Gastrocnemius medialis (tissue), 4 donors: ENCODE data around the gene PCSK5. TPM values are rescaled to one million over a fixed set of nuclear protein-coding genes. Genes with fewer than 3 reads are reported as not detected.

Experiments
- ATAC-seq, 2 donors: fragments of 150-250 bp; one replicate each; pipeline ENCODE4 v1.9.1; 2016
- DNase-seq, 2 donors: peaks; one replicate each; pipeline ENCODE4 v3.0.0-alpha.2; 2019
- H3K27ac ChIP-seq, 4 donors: fragments of 200-600 bp; sonication (generic); 1 replicate in 1 of 4; 2 replicates in 3 of 4; pipeline ENCODE4 v1.5.1; 2016 to 2018; ENCODE audit warnings: mild to moderate bottlenecking in 2 of 4, moderate library complexity in 1 of 4
- H3K27me3 ChIP-seq, 3 donors: fragments of 200-600 bp; sonication (generic) in 2 of 3; 1 replicate in 1 of 3; 2 replicates in 2 of 3; pipeline versions ENCODE4 v1.5.1 to v1.6.0; 2016 to 2019; ENCODE audit warnings: mild to moderate bottlenecking in 1 of 3, moderate library complexity in 1 of 3
- H3K36me3 ChIP-seq, 2 donors: fragments of 200-600 bp; sonication (generic) in 1 of 2; one replicate each; pipeline ENCODE4 v1.5.1; 2017 to 2018
- H3K4me1 ChIP-seq, 2 donors: fragments of 200-600 bp; sonication (generic) in 1 of 2; one replicate each; pipeline ENCODE4 v1.5.1; 2016 to 2017; ENCODE audit warnings: mild to moderate bottlenecking in 2 of 2
- H3K4me3 ChIP-seq, 4 donors: fragments of 200-600 bp; sonication (generic) in 3 of 4; 1 replicate in 1 of 4; 2 replicates in 3 of 4; pipeline ENCODE4 v1.5.1; 2016 to 2019; ENCODE audit warnings: mild to moderate bottlenecking in 2 of 4
- H3K9me3 ChIP-seq, 3 donors: fragments of 200-600 bp; sonication (generic) in 2 of 3; 1 replicate in 1 of 3; 2 replicates in 2 of 3; pipeline ENCODE4 v1.5.1; 2016 to 2019
- CTCF ChIP-seq, 5 experiments: fragments of 450-650 bp in 3 of 5; fragments of 200-600 bp in 2 of 5; sonication (generic) in 2 of 5; IDR thresholded peaks in 4 of 5; conservative IDR thresholded peaks in 1 of 5; 1 replicate in 4 of 5; 2 replicates in 1 of 5; pipeline ENCODE4 v1.5.1; 2016 to 2019; ENCODE audit warnings: antibody characterized with exemption in 5 of 5, mild to moderate bottlenecking in 3 of 5, moderate library complexity in 3 of 5
- POLR2A ChIP-seq, 2 donors: fragments of 450-650 bp; IDR thresholded peaks; one replicate each; pipeline ENCODE4 v1.6.1; 2017; ENCODE audit warnings: antibody characterized with exemption in 2 of 2, mild to moderate bottlenecking in 2 of 2, moderate library complexity in 2 of 2
- in situ Hi-C, 4 donors: fragments of 200-750 bp; cut with MboI; loops; one replicate each; pipeline versions ENCODE4 v1.15.0 to v1.8.0; 2017; ENCODE audit warnings: low sequenced_read_pairs in 4 of 4
- intact Hi-C: fragments of 100-400 bp; cut with DNase I; formaldehyde crosslinking; loops from one replicate; pipeline ENCODE4 v1.15.1; 2023; ENCODE audit warnings: low total_unique reads
- total RNA-seq, 4 donors: library from RNA; depleted of rRNA; stranded (reverse); fragments of >200 nt; gene quantifications; one replicate each; pipeline versions ENCODE4 v1.1.0 to v1.2.3, GENCODE V29; 2016

The PCSK5 gene
- total RNA-seq, 4 donors from 2014 or later: 1.3 to 8.3 (median 3.2) TPM

GRCh38 chr9:76267284-76267652 lies 376.8 kb downstream of the PCSK5 start:
- TF ChIP-seq POLR2A (IDR thresholded peaks at IDR 0.05) (no peak), CTCF (IDR thresholded peaks at IDR 0.05 in 4 of 5, conservative IDR thresholded peaks at IDR 0.05 in 1 of 5) (no peak)

GRCh38 chr9:76269789-76270188 lies 379.3 kb downstream of the PCSK5 start:
- intact Hi-C loops: no loop called here
- no peaks in the 10 kb centered on the region for H3K4me1 ChIP-seq

More at GRCh38 chr9:76267284-76267652, 376.8 kb downstream of the PCSK5 start:
- DNase-seq (no peak), ATAC-seq (no peak)
- Histone ChIP-seq H3K4me3 (no peak overlapping the region), H3K27ac (no peak overlapping the region), H3K27me3 (no peaks in the 10 kb centered on the region), H3K9me3 (no peaks in the 10 kb centered on the region), H3K4me1 (no peaks in the 10 kb centered on the region), H3K36me3 (no peaks in the 10 kb centered on the region)
- in situ Hi-C loops: no loop called here
- intact Hi-C loops: no loop called here

GRCh38 chr9:76271755-76272154 lies 381.3 kb downstream of the PCSK5 start:
- Histone ChIP-seq H3K4me3 (no peak overlapping the region), H3K36me3 (no peaks in the 10 kb centered on the region), H3K9me3 (no peaks in the 10 kb centered on the region), H3K4me1 (no peaks in the 10 kb centered on the region), H3K27ac (no peak overlapping the region), H3K27me3 (no peaks in the 10 kb centered on the region)
- no peak for ATAC-seq
- intact Hi-C loops: no loop called here
- in situ Hi-C loops: no loop called here
- no peak for DNase-seq
- TF ChIP-seq POLR2A (IDR thresholded peaks at IDR 0.05) (no peak), CTCF (IDR thresholded peaks at IDR 0.05 in 4 of 5, conservative IDR thresholded peaks at IDR 0.05 in 1 of 5) (no peak)

More at GRCh38 chr9:76269789-76270188, 379.3 kb downstream of the PCSK5 start:
- Histone ChIP-seq H3K9me3 (no peaks in the 10 kb centered on the region), H3K27ac (no peak overlapping the region), H3K27me3 (no peaks in the 10 kb centered on the region), H3K36me3 (no peaks in the 10 kb centered on the region), H3K4me3 (no peak overlapping the region)
- ATAC-seq (no peak), DNase-seq (no peak)
- TF ChIP-seq CTCF (IDR thresholded peaks at IDR 0.05 in 4 of 5, conservative IDR thresholded peaks at IDR 0.05 in 1 of 5): no peak
- TF ChIP-seq POLR2A (IDR thresholded peaks at IDR 0.05): no peak
- in situ Hi-C loops: no loop called here

- ATAC-seq (no peak), DNase-seq (no peak)
- intact Hi-C loops: no loop called here
- Histone ChIP-seq H3K36me3 (no peaks in the 10 kb centered on the region), H3K27me3 (no peaks in the 10 kb centered on the region), H3K9me3 (no peaks in the 10 kb centered on the region), H3K27ac (no peak overlapping the region), H3K4me3 (no peak overlapping the region), H3K4me1 (no peaks in the 10 kb centered on the region)
- TF ChIP-seq CTCF (IDR thresholded peaks at IDR 0.05 in 4 of 5, conservative IDR thresholded peaks at IDR 0.05 in 1 of 5): no peak
- no peak for TF ChIP-seq POLR2A (IDR thresholded peaks at IDR 0.05)
- in situ Hi-C loops: no loop called here
These were observed 398.6 kb downstream of the PCSK5 start for GRCh38 chr9:76289042-76289441.

- no peak for ATAC-seq
- in situ Hi-C loops: no loop called here
These were observed 399.2 kb downstream of the PCSK5 start for GRCh38 chr9:76289703-76290102.

More at GRCh38 chr9:76289703-76290102, 399.2 kb downstream of the PCSK5 start:
- Histone ChIP-seq H3K9me3 (no peaks in the 10 kb centered on the region), H3K4me3 (no peak overlapping the region), H3K36me3 (no peaks in the 10 kb centered on the region), H3K27ac (no peak overlapping the region), H3K27me3 (no peaks in the 10 kb centered on the region), H3K4me1 (no peaks in the 10 kb centered on the region)
- TF ChIP-seq CTCF (IDR thresholded peaks at IDR 0.05 in 4 of 5, conservative IDR thresholded peaks at IDR 0.05 in 1 of 5) (no peak), POLR2A (IDR thresholded peaks at IDR 0.05) (no peak)
- intact Hi-C loops: no loop called here
- DNase-seq: no peak
